Sigmoid colon (tissue), 7 donors: ENCODE measurements around the gene DSCAM. TPM values are rescaled to one million over a fixed set of nuclear protein-coding genes. Genes with fewer than 3 reads are reported as not detected.

Source experiments
- DNase-seq: peaks from one replicate; pipeline ENCODE4 v3.0.0-alpha.2; 2019
- H3K27ac ChIP-seq, 4 donors: fragments of 200-600 bp; sonication (generic); one replicate each; pipeline ENCODE4 v1.5.1; 2016 to 2019; ENCODE audit warnings: mild to moderate bottlenecking in 1 of 4
- H3K27me3 ChIP-seq, 3 donors: fragments of 200-600 bp; sonication (generic); one replicate each; pipeline ENCODE4 v1.5.1; 2019; ENCODE audit warnings: mild to moderate bottlenecking in 1 of 3
- H3K36me3 ChIP-seq, 4 donors: fragments of 200-600 bp; sonication (generic); one replicate each; pipeline ENCODE4 v1.5.1; 2016 to 2019
- H3K4me1 ChIP-seq, 4 donors: fragments of 200-600 bp; sonication (generic); one replicate each; pipeline ENCODE4 v1.5.1; 2017 to 2019
- H3K4me3 ChIP-seq, 4 donors: fragments of 200-600 bp; sonication (generic); one replicate each; pipeline ENCODE4 v1.5.1; 2017 to 2019; ENCODE audit warnings: mild to moderate bottlenecking in 2 of 4, moderate library complexity in 1 of 4
- H3K9me3 ChIP-seq, 4 donors: fragments of 200-600 bp in 3 of 4; sonication (generic) in 3 of 4; one replicate each; pipeline versions ENCODE4 v1.5.1 to v1.6.1; 2013 to 2019
- CTCF ChIP-seq, 4 experiments: fragments of 450-650 bp in 3 of 4; fragments of 200-600 bp in 1 of 4; IDR thresholded peaks; one replicate each; pipeline ENCODE4 v1.5.1; 2016 to 2019; ENCODE audit warnings: antibody characterized with exemption in 4 of 4, mild to moderate bottlenecking in 3 of 4, moderate library complexity in 2 of 4
- EP300 ChIP-seq, 4 donors: sonication (generic); formaldehyde crosslinking; IDR thresholded peaks; one replicate each; pipeline ENCODE4 v1.6.1; 2017; ENCODE audit warnings: antibody characterized with exemption in 4 of 4
- POLR2A ChIP-seq, 2 donors: fragments of 450-650 bp; IDR thresholded peaks; one replicate each; pipeline ENCODE4 v1.6.1; 2016; ENCODE audit warnings: antibody characterized with exemption in 2 of 2, mild to moderate bottlenecking in 2 of 2, moderate library complexity in 2 of 2
- POLR2AphosphoS5 ChIP-seq, 4 donors: sonication (generic); formaldehyde crosslinking; IDR thresholded peaks; one replicate each; pipeline ENCODE4 v1.6.1; 2017; ENCODE audit warnings: antibody characterized with exemption in 4 of 4
- WGBS, 2 donors: extraction: QIAGEN DNeasy Blood & Tissue Kit; methylation state at CpG; one replicate each; pipeline ENCODE4 v1.1.7; 2013; 5-methylcytosine and 5-hydroxymethylcytosine counted together
- intact Hi-C: fragments of 100-400 bp; cut with DNase I; formaldehyde crosslinking; loops from one replicate; pipeline ENCODE4 v1.15.1; 2023
- polyA plus RNA-seq, 3 donors: library from polyadenylated mRNA; stranded (reverse); fragments of 200-250 nt; gene quantifications; one replicate each; pipeline ENCODE4 v1.2.3, GENCODE V29; 2013
- total RNA-seq, 4 donors: library from RNA; depleted of rRNA; stranded (reverse); fragments of >200 nt; gene quantifications; one replicate each; pipeline ENCODE4 v1.1.0, GENCODE V29; 2016
- donor health status: healthy with polysubstance abuse.
- donor health status: Bipolar disorder and iron deficiency.
- donor health status: healthy.

DSCAM gene
- total and polyA plus RNA-seq, 7 donors, result 0.17 to 0.55 (median 0.33) TPM; not detected in 2

- no peak for DNase-seq
- no peak overlapping the region for H3K27ac ChIP-seq
- TF ChIP-seq CTCF (IDR thresholded peaks at IDR 0.05) (no peak), EP300 (IDR thresholded peaks at IDR 0.05) (no peak), POLR2AphosphoS5 (IDR thresholded peaks at IDR 0.05) (no peak)
- H3K27me3 ChIP-seq, result no peaks in the 10 kb centered on the region
- no peaks in the 10 kb centered on the region for H3K36me3 ChIP-seq
- 76 to 79% methylated on average over 6 of the region's 6 CpGs for WGBS, 2 donors
- peaks cover 0 to 5% (median 0%) of the 10 kb centered on the region in 4 donors for H3K9me3 ChIP-seq
- intact Hi-C loops, result no loop called here
- H3K4me1 ChIP-seq, result no peaks in the 10 kb centered on the region
- H3K4me3 ChIP-seq, result no peak overlapping the region
Observed at GRCh38 chr21:40255518-40256444, 591.2 kb downstream of the DSCAM start.

GRCh38 chr21:40254540-40255465, 592.2 kb downstream of the DSCAM start:
- intact Hi-C loops, result no loop called here
- H3K4me1 ChIP-seq, result no peaks in the 10 kb centered on the region
- H3K36me3 ChIP-seq, result no peaks in the 10 kb centered on the region
- no peak for TF ChIP-seq EP300 (IDR thresholded peaks at IDR 0.05)
- TF ChIP-seq POLR2AphosphoS5 (IDR thresholded peaks at IDR 0.05), result no peak
- TF ChIP-seq POLR2A (IDR thresholded peaks at IDR 0.05), result no peak
- TF ChIP-seq CTCF (IDR thresholded peaks at IDR 0.05), result no peak
- H3K27ac ChIP-seq, result no peak overlapping the region
- peaks cover 0 to 5% (median 0%) of the 10 kb centered on the region in 4 donors for H3K9me3 ChIP-seq
- DNase-seq, result no peak
- 72 to 80% methylated on average over 13 of the region's 13 CpGs for WGBS, 2 donors
- no peaks in the 10 kb centered on the region for H3K27me3 ChIP-seq
- H3K4me3 ChIP-seq, result no peak overlapping the region

DNA sequence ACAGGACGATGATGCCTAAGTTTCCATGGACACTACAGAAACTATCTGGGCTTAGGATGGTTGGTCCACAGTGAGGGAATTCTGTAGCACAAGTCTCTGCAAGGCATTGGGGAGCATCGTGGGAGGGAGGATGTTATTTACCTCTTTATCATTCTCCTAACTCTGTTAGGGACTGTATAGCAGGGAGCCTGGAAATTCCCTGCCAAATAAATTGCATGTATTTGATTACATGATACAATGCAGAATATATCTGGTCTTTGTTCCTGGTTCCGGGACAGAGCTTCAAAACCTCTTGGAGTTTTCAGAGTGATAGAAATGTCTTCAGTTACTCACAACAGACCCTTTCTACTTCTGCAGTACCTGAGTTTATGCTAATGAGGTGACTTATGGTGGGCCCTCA, 593.8 kb downstream of the DSCAM start:
- Histone ChIP-seq H3K27me3 (no peaks in the 10 kb centered on the region), H3K4me1 (no peaks in the 10 kb centered on the region), H3K9me3 (peaks cover 0 to 5% (median 0%) of the 10 kb centered on the region in 4 donors), H3K27ac (no peak overlapping the region), H3K4me3 (no peak overlapping the region), H3K36me3 (no peaks in the 10 kb centered on the region)
- intact Hi-C loops, result no loop called here
- 75 to 81% methylated on average over 3 of the region's 3 CpGs for WGBS, 2 donors
- no peak for DNase-seq
- TF ChIP-seq POLR2A (IDR thresholded peaks at IDR 0.05) (no peak), EP300 (IDR thresholded peaks at IDR 0.05) (no peak), CTCF (IDR thresholded peaks at IDR 0.05) (no peak), POLR2AphosphoS5 (IDR thresholded peaks at IDR 0.05) (no peak)

- TF ChIP-seq POLR2A (IDR thresholded peaks at IDR 0.05) (no peak), POLR2AphosphoS5 (IDR thresholded peaks at IDR 0.05) (no peak), CTCF (IDR thresholded peaks at IDR 0.05) (no peak), EP300 (IDR thresholded peaks at IDR 0.05) (no peak)
- intact Hi-C loops, result no loop called here
Observed at GRCh38 chr21:40250514-40251294, 596.3 kb downstream of the DSCAM start.

More at GRCh38 chr21:40250514-40251294, 596.3 kb downstream of the DSCAM start:
- Histone ChIP-seq H3K4me3 (no peak overlapping the region), H3K9me3 (peaks cover 0 to 9% (median 0%) of the 10 kb centered on the region in 4 donors), H3K4me1 (no peaks in the 10 kb centered on the region), H3K27ac (no peak overlapping the region), H3K27me3 (no peaks in the 10 kb centered on the region), H3K36me3 (no peaks in the 10 kb centered on the region)
- WGBS, 2 donors, result 72 to 82% methylated on average over 7 of the region's 7 CpGs
- DNase-seq, result no peak
